HG03521 (cell line): ENCODE results near the gene TBC1D16.

Source experiments
- ATAC-seq: cut with Tn5 transposase; IDR thresholded peaks from one replicate; pipeline ENCODE4 v1.9.1; 2021; ENCODE audit warnings: mild to moderate bottlenecking, moderate library complexity; ENCODE audit not compliant: unreplicated experiment

TBC1D16 gene

DNA sequence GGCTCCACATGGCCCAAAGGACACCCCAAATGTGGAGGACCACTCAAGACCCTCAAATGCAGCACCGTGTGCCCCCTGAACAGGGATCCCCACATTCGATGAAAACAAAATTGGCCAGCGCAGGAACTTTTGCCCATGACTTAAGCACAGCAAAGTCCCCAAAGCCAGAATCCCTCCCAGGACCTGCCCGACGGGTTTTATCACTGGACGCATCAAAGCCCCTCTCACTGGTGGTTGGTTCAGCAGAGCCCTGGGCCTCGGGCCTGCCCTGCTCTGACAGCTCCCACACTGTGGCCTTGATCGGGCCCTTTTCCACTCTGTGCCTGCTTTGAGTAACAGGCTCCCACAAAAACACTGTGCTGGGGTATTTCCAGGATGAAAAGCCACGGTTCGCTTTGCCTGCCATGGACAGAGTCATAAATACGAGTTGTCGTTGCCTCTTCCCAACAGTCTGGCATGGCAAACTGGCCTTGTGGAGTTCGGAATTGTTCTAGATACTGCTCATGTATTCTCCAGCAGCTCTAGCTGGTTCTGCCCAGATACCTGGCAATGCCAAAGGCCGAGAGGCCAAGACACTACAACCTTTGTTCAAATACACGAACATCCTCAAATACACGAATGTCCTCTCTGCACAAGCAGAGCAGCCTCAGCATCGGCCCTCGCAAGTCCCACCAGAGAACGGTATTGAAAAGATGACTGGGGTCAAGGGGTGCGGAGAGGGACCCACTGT is 46.4 kb downstream of the TBC1D16 start:
- ATAC-seq, result no peak

DNA sequence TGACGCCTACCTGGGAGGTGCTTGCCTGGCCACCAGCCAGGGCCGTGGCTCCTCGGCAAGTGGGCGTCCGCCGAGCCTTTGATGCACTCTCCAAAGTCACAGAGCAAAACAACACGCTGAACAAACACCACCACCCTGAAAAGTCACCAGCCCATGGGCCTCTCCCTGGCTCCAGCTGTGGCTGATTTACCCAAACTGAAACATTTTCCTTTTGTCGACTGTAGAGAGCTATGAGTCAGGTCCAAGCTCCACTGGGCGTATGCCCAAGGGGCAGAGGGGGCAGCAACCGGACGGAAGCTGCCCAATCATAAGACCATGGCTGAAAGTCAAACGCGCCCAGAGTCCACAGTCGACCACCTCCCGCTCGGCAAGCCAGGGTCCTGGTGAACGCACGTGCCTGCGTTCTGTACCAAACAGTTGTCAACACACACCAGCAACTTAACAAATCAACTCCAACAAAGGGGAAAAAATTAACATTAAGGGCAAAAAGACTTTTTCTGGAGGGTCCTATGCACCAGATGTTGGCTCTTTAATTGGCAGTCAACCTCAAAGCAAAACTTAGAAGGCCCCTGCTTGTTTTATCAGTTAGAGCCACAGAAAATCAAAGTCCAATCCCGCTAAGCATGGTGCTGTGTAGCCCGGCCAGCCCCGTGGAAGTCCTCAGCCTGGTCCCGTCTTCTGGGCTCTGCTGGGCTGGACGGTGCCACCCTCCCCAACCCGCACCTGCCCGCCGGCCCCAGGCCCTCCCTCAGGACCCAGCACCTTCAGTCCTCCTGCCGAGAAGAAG is 47.3 kb downstream of the TBC1D16 start:
- ATAC-seq, result no peak

DNA sequence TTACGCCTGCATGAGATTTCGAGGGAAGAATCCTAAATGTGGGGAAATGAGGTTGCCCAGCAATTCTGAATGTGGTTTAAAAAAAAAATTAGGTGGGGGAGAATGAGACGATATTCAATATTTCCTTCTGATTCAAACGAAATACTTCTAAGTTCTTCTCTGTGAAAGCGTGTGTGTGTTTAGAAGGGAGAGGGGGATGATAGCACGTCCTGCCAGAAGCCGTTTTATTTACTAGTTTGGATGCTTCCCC is 47.8 kb downstream of the TBC1D16 start:
- ATAC-seq, result no peak

DNA sequence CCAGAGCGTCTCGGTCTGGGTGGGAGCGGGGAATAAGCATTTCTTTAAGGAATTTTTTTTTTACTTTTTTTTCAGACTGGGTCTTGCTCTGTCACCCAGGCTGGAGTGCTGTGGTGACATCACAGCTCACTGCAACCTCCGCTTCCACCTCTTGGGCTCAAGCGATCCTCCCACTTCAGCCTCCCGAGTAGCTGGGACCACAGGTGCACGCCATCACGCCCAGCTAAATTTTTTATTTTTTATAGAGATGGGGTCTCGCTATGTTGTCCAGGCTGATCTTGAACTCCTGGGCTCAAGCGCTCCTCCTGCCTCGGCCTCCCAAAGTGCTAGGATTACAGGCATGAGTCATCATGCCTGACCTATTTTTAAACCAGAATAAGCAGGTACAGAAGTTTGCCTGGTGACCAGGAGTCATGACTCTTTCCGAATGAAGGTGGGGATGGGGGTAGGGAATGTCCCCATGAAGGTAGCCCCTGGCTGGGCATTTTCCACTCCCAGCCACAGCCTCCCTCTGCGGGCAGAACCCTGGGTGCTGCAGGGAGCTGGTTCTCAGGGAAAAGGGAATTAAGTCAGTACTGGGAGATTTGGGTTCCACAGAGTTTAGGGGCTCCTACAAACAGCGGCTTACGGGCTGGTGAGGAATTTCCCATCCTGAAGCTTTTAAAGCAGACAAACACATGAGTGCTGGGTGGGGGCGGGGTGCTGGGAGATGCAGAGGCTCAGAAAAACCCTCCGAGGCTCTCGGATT is 48.3 kb downstream of the TBC1D16 start:
- ATAC-seq, result no peak

DNA sequence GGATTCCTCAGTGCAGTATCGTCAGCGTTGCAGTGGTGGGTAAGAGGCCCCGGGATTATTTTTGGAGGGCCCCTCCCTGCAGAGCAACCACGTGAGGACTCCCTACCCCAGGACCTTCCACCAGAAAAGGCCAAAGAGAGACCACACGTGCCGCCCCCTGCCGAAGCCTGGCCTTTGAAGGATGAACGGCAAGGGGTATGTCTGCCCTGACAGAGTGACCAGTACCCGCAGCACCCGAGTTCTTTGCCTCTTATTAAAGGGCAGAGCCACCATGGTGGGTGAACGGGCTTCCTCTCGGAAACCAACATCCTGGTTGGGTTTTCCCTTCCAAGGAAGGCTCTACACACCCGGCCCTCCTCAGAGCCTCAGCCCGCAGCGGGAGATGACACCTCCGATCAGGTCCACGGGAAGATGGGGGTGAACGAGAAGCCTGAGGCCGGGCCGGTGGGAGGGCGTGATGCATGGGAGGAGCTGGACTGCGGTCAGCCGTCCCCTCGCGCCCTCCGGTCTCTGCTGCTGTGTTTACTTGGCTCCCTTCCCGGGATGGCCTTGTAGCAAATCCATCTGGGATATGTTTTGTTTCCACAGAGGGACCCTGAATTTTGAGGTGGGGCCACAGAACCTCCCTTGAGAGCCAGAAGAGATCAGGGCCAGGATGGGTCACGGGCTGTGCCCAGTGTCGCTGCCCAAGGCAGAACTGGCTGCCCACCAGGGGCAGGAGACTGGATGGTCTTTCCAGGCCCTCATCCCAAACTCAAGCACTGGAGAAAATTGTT is 49.1 kb downstream of the TBC1D16 start:
- ATAC-seq, result no peak

DNA sequence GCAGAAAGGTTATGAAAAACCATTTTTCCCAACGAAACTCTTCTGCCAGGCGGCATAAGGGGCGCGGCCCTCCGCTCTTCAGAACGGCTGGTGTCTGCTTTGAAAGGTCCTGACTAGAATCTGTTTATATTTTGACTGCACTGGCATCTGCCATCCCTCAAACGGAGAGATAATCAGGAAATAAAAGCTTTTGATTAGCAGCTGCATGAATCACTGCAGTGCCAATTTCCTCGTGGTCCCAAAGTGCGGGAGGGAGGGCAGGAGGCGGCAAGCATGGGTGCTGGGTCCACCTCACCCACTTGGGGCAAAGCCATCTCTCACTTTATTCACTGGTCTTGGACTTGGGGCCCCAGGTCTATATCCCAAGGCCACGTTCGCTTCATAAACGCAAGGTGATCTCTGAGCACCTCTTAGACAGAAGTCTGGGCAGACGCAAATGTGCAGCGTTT is 49.7 kb downstream of the TBC1D16 start:
- ATAC-seq, result no peak

DNA sequence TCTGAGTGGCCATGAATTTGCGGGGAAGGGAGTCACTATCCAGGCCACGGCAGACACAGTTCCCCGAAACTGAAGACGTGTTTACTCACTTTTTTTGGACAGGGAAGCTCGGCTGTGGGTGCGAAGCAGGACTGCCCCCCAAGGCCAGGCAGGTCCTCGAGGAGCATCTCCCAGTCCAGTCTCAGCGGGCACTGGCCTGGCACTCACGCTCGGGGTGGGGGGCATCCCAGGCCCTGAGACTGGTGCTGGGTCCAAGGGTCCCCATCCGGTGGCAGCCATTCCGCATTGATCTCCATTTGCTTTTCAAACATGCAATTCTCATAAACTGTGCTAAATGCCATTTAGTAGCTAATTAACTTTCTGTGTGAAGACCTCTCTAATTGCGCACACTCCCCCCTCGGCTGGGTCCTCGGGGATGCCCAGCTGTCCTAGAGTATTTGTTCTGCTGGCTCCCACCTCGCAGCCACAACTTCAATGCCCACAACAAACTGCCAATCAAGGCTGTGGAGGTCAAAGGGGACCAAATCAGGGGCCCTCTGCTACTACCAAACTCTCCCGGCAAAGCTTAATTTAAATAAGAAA is 50.2 kb downstream of the TBC1D16 start:
- ATAC-seq, result no peak

DNA sequence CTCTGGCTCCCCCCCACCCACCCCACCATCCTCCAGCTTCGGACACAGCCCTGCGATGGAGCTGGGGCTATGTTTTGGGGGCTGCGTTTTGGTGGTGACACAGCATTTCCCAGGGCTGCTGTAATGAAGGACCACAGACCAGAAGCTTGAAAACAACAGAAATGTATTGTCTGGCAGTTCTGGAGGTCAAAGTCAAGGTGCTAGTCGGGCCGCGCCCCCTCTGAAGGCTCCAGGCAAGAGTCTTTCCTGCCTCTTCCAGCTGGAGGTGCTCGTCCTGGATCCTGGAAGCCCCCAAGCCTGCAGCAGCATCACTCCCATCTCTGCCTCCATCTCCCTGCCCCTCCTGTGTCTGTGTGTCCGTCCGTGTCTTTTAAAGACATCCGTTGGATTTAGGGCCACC is 50.8 kb downstream of the TBC1D16 start:
- no peak for ATAC-seq

DNA sequence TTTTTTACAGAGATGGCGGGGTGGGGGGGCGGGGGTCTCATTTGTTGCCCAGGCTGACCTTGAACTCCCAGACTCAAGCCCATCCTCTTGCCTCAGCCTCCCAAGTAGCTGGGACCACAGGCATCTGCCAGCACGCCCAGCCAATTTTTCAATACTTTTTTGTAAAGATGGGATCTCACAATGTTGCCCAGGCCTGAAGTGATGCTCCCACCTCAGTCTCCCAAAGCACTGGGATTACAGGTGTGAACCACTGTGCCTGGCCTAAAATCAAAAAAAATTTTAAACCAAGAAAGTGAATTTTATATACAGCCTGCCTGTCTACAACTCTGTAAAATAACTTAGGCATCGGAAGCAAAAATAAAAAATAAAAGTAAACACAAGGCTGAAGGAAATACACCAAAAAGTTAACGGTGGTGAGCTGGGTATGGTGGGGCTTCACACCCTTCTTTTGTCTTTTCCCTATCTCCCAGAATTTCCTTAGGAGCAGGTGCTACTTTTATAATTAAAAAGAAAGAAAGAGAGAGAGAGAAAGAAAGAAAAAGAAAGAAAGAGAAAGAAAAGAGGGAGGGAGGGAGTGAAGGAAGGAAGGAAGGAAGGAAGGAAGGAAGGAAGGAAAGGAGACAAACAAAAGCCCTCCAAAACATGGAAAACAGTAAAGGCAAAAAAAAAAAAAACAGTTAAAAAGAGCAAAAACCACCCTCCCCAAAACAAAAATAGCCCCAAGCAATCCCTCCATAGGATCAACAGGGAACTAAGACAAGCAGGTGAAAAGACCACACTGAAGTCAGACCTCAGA is 51.4 kb downstream of the TBC1D16 start:
- no peak for ATAC-seq

DNA sequence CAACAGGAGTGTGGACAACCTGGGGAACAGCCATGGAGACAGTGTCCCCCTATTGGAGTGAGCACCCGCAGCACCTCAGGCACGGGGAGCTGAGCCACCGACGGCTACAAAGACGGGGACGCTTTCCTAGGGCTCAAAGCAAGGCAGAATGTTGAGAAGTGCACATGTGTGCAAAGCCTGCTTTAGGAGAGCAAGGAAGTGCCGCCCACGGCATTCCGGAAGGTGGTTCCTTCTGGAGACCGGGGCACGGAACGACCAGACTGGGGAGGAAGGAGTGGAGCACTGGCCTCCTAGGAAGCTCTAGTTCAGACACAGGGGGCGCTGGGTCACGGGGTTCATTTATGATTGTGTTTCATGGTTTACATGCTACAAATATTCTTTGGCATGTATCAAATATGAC is 52.2 kb downstream of the TBC1D16 start:
- no peak for ATAC-seq

DNA sequence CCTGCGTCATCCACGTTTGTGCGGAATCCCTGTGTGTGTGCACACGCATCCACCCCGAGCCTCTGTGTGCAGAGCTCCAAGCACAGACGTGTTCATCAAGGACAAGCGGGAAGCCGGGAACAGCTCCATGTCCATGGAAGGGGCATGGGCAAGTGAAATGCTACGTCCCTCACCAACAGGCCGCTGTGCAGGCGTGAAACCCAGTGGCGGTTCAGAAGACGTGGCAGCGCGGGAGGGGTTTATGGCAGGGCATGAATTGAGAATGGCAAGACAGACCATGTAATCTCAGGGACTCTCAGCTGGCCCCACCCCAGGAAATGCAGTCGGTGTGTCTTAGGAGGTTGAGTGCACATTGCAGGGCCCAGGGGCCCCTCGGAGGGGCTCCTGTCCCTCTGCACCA is 52.7 kb downstream of the TBC1D16 start:
- no peak for ATAC-seq

DNA sequence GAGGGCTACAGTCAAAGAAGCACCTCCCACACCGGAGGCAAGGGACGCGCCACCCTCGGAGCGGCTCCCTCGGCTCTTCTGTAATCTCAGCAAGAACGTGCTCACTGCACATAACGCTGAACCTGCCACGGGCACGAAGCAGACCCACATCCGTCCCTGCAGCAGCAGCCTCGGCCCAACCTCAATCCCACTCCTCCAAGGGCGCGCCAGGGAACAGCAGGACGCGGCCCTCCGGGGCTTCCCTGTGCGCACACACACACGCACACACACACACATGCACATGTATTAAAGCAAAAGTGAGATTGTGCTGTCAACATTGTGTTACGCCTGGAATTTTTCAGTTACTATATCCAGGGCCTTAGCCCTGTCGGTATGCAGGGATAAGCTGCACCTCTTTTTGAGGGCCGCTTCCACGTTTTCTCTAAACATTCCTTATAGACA is 54.0 kb downstream of the TBC1D16 start:
- no peak for ATAC-seq

DNA sequence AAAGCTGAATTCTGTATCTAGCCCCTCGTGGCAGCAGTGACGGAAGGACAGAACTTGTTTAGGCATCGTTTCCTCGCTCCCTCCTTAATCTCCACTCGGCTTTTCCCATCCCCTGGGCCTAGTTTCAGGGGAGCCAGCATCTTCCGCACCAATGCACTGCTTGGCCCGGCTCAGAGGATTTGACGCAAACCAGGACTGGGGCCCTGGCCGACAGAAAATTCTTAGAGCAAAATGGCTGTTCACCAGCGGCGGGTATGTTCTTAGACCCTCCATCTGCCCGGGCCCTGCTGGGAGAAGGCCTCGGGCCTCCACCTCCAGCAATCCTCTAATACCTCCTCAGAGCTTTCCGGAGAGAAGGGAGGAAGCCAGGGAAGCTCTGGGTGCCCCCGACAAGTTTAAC is 54.6 kb downstream of the TBC1D16 start:
- no peak for ATAC-seq

DNA sequence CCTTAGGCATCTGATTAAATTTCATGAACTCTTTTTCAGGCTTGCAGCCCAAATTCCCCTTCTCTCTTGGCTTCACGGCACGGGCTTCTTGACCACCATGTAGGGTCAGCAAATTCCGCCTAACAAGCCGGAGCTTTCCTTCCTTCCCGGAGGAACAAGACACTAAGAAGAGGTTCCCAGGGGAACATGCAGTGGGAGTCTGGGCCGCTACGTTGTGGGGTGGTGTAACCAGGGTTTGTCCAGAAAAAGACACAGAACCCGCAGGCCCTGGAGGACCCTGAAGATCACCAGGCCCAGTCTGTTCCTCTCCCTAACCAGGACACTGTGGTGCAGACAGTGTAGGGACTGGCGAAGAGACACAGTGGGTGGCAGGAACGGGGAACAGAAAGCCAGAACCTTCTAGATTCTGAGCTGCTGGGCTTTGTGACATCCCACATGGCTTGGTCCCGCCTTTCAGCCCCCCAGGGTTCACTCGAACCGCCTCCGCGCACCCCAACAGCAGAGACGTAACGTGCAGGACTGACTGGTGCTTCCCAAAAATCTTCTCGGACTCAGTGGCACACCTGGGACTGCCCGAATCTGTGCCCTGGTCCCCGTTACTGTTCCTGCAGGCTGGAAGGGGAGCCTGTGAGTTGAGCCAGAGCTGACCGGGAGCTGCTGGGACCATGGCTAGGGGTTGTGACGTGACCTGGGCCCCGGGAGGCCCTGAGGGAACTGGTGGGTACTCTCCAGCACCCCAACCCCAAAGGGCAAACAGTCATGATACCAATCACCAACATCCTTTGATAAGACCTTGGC is 55.2 kb downstream of the TBC1D16 start:
- no peak for ATAC-seq

DNA sequence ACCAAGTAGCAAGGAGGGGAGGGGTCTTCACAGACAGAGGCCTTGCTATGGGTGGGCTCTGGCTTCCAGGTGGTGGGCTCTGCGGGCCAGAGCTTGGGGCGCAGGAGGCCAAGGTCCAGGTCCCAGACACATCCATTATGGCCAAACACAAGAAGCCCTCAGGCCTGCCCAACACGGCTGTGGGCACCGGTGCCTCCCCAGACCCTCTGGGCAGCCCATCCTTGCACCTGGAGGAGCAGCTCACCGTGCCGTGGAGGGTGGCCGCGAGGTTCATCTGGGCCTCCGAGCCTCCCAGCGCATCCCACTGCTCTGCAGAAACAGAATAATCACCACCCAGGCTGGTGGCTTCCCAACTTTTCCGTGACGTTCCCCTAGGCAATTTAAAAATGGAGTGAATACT is 55.9 kb downstream of the TBC1D16 start:
- ATAC-seq, result no peak

DNA sequence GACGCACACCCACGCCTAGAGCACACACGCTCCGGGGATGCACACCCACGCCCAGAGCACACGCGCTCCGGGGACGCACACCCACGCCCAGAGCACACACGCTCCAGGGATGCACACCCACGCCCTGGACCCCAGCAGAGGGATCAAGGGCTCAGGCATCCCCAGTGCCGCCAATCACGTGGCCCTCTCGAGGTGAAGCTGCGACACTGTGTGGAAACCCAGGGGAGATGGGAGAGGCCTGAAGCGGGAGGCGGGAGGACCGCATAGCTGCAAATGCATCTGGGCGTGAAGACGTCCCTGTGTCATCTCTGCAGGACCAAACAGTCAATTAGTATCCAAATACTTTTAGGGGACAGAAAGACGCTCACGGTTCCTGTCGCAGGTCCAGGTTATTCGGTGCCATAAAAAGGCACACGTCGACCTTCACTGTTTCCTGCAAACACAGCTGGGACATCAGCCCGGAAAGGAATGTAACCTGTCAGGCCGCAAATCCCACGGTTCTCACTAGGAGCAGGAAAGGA is 56.4 kb downstream of the TBC1D16 start:
- no peak for ATAC-seq

DNA sequence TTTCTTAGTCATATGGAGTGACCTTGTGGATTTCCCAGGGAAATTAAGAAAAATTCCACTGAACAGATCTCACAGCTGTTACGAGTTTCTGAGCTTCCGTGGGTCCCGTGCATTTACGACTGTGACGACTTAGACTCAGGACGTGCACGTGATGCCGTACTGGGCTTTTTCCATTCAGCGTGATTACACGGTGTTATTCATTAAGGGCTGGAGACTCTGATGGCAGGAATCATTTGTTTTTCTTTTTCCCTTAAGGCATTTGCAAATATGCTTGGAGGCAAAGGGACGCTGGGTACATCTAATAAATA is 57.2 kb downstream of the TBC1D16 start:
- ATAC-seq, result no peak

DNA sequence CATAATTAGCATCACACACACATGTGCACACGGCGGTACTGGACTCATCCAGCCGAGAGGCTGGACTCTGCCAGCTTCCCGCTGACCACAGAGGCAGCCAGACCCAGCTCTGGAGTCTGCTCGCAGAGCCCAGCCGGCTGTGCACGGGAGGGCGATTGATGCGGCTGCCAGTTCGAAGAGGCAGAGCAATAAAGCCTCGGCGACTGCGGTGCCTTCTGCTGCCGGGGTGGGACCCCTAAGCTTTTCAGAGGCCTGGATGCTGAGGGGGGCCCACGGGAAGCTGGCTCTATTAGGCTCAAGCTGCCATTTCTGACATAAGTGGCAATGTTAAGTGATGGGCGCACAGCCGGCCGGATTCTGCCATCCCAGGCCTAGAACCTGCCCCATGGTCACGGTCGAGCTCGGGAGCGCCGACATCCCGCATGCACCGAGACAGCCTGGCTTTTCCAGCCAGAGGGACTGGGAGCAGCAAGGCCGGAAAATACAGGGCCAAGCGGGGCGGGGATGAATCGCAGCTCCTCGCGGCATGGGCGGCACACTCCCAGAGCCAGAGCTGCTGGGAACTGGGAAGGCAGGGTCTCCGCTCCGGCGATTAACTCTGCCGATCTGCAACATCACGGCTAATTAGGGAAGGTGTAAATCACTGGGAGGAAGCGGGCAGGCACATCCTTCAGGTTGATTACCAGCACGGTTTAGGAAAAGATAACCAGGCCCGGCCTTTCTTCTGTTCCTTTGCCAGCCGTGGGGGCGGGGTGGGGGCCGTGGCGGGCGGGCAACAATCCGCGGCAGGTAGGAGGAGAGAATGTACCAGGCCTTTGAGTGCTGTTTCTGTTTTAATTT is 57.7 kb downstream of the TBC1D16 start:
- ATAC-seq, result no peak
